ENCODE measurements around the gene LEFTY2. TPM values are rescaled to one million over a fixed set of nuclear protein-coding genes. Genes with fewer than 3 reads are reported as not detected.

The LEFTY2 gene
- total and polyA plus RNA-seq, 10 of the 15 experiments (the other 5 are each of a cell fraction or from before 2014, with no cell fraction given) = not detected

GRCh38 chr1:225923692-225924555 lies 17.1 kb downstream of the LEFTY2 start, which contains the start of gene PYCR2 (continued):
- TF ChIP-seq MTA2 (IDR thresholded peaks at IDR 0.05; ENCODE audit: low read depth) (no peak), PRDM15 (CRISPR knock-in tag; IDR thresholded peaks at IDR 0.05) (no peak), FOXK2 (IDR thresholded peaks at IDR 0.05) (no peak), MLLT1 (IDR thresholded peaks at IDR 0.05) (no peak), ZNF622 (IDR thresholded peaks at IDR 0.05) (no peak), ATF7 (IDR thresholded peaks at IDR 0.05; ENCODE audit: low read depth) (no peak)
